NB4 (cell line): Measurements from ENCODE around the gene NRXN3.

ENCODE experiments used
- CTCF ChIP-seq: IDR thresholded peaks from one replicate; pipeline ENCODE4 v1.5.1; 2012; ENCODE audit warnings: low read depth, low read length
- POLR2A ChIP-seq: IDR thresholded peaks from 2 replicates; pipeline ENCODE4 v1.6.1; 2011; ENCODE audit warnings: mild to moderate bottlenecking; ENCODE audit not compliant: insufficient read length; ENCODE audit errors: extremely low read depth

GRCh38 chr14:78673845-78674244, 503.7 kb downstream of the NRXN3 start:
- TF ChIP-seq POLR2A (no peak), CTCF (peak; percentile 5)
